Fibroblast of skin of scalp (primary cell): ENCODE measurements around the gene LCP2. TPM values are rescaled to one million over a fixed set of nuclear protein-coding genes. Genes with fewer than 3 reads are reported as not detected.

Experiments used
- DNase-seq: peaks from one replicate; pipeline ENCODE4 v3.0.0-alpha.2; 2013
- polyA plus RNA-seq, 2 experiments: library from polyadenylated mRNA; unstranded; fragments of 120-200 nt; gene quantifications; one replicate each; pipeline ENCODE4 v1.2.1, GENCODE V29; 2013; ENCODE audit not compliant: insufficient read length in 2 of 2

LCP2 gene
- polyA plus RNA-seq (2013, experiment 1 of 2; ENCODE audit: insufficient read length): not detected
- polyA plus RNA-seq (2013, experiment 2 of 2; ENCODE audit: insufficient read length): 0.37 TPM

GRCh38 chr5:170297589-170298462 is at the start of gene LCP2:
Gene LCP2, minus strand, starts transcription at chr5:170297777. Its CDS starts 166 bp downstream, at chr5:170297611.
- DNase-seq: no peak

- no peak for DNase-seq
These were observed 49.5 kb upstream of the LCP2 start for GRCh38 chr5:170347022-170347567.

- no peak for DNase-seq
These were observed 48.4 kb upstream of the LCP2 start for GRCh38 chr5:170345971-170346370.

GRCh38 chr5:170343177-170343576 is 45.6 kb upstream of the LCP2 start:
- DNase-seq: no peak

GRCh38 chr5:170342153-170342725 is 44.7 kb upstream of the LCP2 start:
- DNase-seq: no peak

GRCh38 chr5:170341545-170341944 is 44.0 kb upstream of the LCP2 start:
- no peak for DNase-seq

GRCh38 chr5:170339780-170340167 is 42.2 kb upstream of the LCP2 start:
- DNase-seq: no peak

GRCh38 chr5:170338933-170339779 is 41.6 kb upstream of the LCP2 start:
- DNase-seq: no peak

- DNase-seq: no peak
These were observed 40.7 kb upstream of the LCP2 start for GRCh38 chr5:170338291-170338690.

GRCh38 chr5:170337045-170337733 is 39.6 kb upstream of the LCP2 start:
- DNase-seq: no peak

- DNase-seq: no peak
These were observed 38.5 kb upstream of the LCP2 start for GRCh38 chr5:170336065-170336464.

- DNase-seq: no peak
These were observed 37.0 kb upstream of the LCP2 start for GRCh38 chr5:170334626-170335025.

- no peak for DNase-seq
These were observed 35.8 kb upstream of the LCP2 start for GRCh38 chr5:170333161-170333910.

GRCh38 chr5:170332058-170332457 is 34.5 kb upstream of the LCP2 start:
- DNase-seq: no peak

GRCh38 chr5:170330568-170331054 is 33.0 kb upstream of the LCP2 start:
- no peak for DNase-seq

GRCh38 chr5:170329524-170329923 is 31.9 kb upstream of the LCP2 start:
- DNase-seq: no peak

- no peak for DNase-seq
These were observed 30.3 kb upstream of the LCP2 start for GRCh38 chr5:170327829-170328228.

GRCh38 chr5:170327168-170327567 is 29.6 kb upstream of the LCP2 start:
- DNase-seq: no peak

- no peak for DNase-seq
These were observed 21.7 kb upstream of the LCP2 start for GRCh38 chr5:170319301-170319700.

GRCh38 chr5:170317499-170317898 is 19.9 kb upstream of the LCP2 start:
- DNase-seq: no peak

- DNase-seq: no peak
These were observed 19.4 kb upstream of the LCP2 start for GRCh38 chr5:170316937-170317336.
